Fibroblast of lung (primary cell): ENCODE data around the gene TMEM63B.

Source experiments
- EZH2 ChIP-seq: IDR thresholded peaks from 2 replicates; pipeline ENCODE4 v1.5.1; 2012; ENCODE audit warnings: low read length, control low read depth, mild to moderate bottlenecking; ENCODE audit errors: missing control alignments
- TF ChIP-seq, protein P1 (sequence below), 2 donors: IDR thresholded peaks in 1 of 2; conservative IDR thresholded peaks in 1 of 2; 1 replicate in 1 of 2; 2 replicates in 1 of 2; pipeline ENCODE4 v1.5.1; 2011 to 2012; ENCODE audit warnings: low read length in 2 of 2, control low read depth in 1 of 2, inconsistent platforms in 1 of 2, low read depth in 1 of 2, mild to moderate bottlenecking in 1 of 2

DNA sequence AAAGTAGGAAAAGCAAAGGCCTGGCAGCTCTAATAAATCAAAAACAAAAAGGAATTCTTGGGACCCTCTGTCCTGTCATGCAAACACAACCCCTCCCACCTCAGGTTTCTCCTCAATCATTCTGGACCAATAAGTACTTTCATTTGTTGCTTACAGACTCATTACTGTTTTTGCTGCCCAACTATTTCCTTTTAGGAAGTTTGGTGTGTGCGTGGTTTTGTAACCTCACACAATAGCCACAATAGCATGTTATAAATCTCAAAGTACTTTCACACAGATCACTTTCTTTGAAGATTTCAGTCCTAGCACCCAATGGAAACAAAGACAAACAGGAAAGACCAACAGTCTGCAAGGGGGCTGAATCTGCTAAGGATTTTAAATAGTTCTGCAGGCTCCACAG lies 4.6 kb upstream of the TMEM63B start:
- TF ChIP-seq, protein P1, sequence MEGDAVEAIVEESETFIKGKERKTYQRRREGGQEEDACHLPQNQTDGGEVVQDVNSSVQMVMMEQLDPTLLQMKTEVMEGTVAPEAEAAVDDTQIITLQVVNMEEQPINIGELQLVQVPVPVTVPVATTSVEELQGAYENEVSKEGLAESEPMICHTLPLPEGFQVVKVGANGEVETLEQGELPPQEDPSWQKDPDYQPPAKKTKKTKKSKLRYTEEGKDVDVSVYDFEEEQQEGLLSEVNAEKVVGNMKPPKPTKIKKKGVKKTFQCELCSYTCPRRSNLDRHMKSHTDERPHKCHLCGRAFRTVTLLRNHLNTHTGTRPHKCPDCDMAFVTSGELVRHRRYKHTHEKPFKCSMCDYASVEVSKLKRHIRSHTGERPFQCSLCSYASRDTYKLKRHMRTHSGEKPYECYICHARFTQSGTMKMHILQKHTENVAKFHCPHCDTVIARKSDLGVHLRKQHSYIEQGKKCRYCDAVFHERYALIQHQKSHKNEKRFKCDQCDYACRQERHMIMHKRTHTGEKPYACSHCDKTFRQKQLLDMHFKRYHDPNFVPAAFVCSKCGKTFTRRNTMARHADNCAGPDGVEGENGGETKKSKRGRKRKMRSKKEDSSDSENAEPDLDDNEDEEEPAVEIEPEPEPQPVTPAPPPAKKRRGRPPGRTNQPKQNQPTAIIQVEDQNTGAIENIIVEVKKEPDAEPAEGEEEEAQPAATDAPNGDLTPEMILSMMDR (conservative IDR thresholded peaks at IDR 0.05 in 1 of 2, IDR thresholded peaks at IDR 0.05 in 1 of 2; ENCODE audit: low read depth in 1 of 2, low read length in 2 of 2), result no peak
- no peak for TF ChIP-seq EZH2
